Transverse colon (tissue), 3 donors: Measurements from ENCODE around the gene NR2E3.

Experiments
- CTCF ChIP-seq, 5 experiments: fragments of 200-600 bp in 3 of 5; fragments of 450-650 bp in 2 of 5; sonication (generic) in 3 of 5; IDR thresholded peaks; 1 replicate in 2 of 5; 2 replicates in 3 of 5; pipeline ENCODE4 v1.5.1; 2016 to 2017; ENCODE audit warnings: antibody characterized with exemption in 5 of 5, inconsistent platforms in 3 of 5, mild to moderate bottlenecking in 2 of 5, moderate library complexity in 1 of 5
- POLR2A ChIP-seq: fragments of 450-650 bp; IDR thresholded peaks from one replicate; pipeline ENCODE4 v1.6.1; 2016; ENCODE audit warnings: antibody characterized with exemption, mild to moderate bottlenecking, moderate library complexity

GRCh38 chr15:71784719-71785118 lies 25.6 kb upstream of the NR2E3 start:
- TF ChIP-seq CTCF (IDR thresholded peaks at IDR 0.05) (no peak), POLR2A (no peak)
